Measurements from ENCODE around the gene AFTPH. TPM values are rescaled to one million over a fixed set of nuclear protein-coding genes. Genes with fewer than 3 reads are reported as not detected.
A peak's percentile ranks its signal among the peaks of the same experiment; 100 is the strongest.

Gene AFTPH
- total RNA-seq, 1 experiment from 2014 or later = 18.8 TPM

DNA sequence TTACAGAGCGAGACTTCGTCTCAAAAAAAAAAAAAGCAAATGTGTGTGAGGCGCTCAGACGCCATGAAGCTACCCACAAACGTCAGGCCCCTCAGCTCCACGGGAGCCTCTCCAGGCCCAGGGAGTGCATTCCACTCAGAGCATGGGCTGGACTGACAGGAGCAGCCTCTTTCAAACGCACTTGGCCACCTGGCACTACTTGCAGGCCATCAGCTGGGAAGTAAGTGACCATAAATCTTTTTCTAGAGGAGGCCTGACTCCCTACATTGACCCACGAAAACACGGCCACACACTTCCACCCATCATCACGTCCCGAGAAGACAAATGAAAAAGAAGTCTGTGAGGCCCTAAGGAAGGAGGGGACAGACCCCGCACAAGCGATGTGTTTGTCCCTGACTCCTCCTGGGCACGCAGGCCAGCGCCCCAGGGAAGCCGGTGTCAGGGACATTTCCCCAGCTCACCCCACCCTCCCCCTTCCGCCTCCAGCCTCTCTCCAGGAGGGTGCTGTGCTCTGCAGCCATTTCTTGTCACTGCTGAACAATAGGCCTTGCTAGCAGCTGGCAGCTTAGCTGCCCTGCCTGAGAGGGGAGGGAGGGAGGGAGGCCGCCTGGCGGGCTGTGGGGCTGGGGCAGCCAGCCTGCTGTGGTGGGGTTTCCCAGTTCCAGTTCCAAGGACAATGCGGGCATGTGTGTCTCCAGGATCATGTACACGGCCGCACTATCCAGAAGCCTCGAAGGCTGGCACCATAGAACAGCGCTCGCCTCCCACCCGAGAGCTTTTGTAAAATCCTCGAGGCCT, 103.0 kb downstream of the AFTPH start:
- Histone ChIP-seq H3K9me3 (ENCODE audit: low read depth, low read length, poor library complexity, severe bottlenecking) (no peaks in the 10 kb centered on the region), H3K27ac (ENCODE audit: low read depth, low read length, poor library complexity, severe bottlenecking) (no peak overlapping the region), H3K36me3 (ENCODE audit: insufficient read depth, low read length, poor library complexity, severe bottlenecking) (no peaks in the 10 kb centered on the region), H3K27me3 (replicated peaks; ENCODE audit: insufficient read depth, low read depth, low read length, poor library complexity) (no peaks in the 10 kb centered on the region), H3K4me3 (ENCODE audit: low read depth, low read length, poor library complexity, severe bottlenecking) (no peak overlapping the region), H3K4me1 (ENCODE audit: insufficient read depth, low read length, poor library complexity, severe bottlenecking) (no peaks in the 10 kb centered on the region)
- BruUV-seq (replicated peaks) = no TSS peak
- intact Hi-C loops (cut with micrococcal nuclease; ENCODE audit: unreplicated experiment) = no loop called here
- ChIA-PET CTCF (no interaction called here), POLR2A (ENCODE audit: low non-redundant PET) (interaction anchor here (0.6 kb wide), 1 partner anchor 77 kb away, joined by 3 read pairs; no protein-coding TSS in a partner anchor)
- DNase-seq (ENCODE audit: low spot score) = peak; percentile 21
- TF ChIP-seq CTCF (conservative IDR thresholded peaks at IDR 0.05; ENCODE audit: low read depth, low read length) (no peak), EZH2 (IDR thresholded peaks at IDR 0.05; ENCODE audit: borderline replicate concordance, low read depth, low read length, poor library complexity, severe bottlenecking) (no peak)

- DNase-seq (ENCODE audit: low spot score) = no peak
- H3K36me3 ChIP-seq (ENCODE audit: insufficient read depth, low read length, poor library complexity, severe bottlenecking) = no peaks in the 10 kb centered on the region
- no peak overlapping the region for H3K27ac ChIP-seq (ENCODE audit: low read depth, low read length, poor library complexity, severe bottlenecking)
- TF ChIP-seq EZH2 (IDR thresholded peaks at IDR 0.05; ENCODE audit: borderline replicate concordance, low read depth, low read length, poor library complexity, severe bottlenecking) = no peak
- TF ChIP-seq CTCF (conservative IDR thresholded peaks at IDR 0.05; ENCODE audit: low read depth, low read length) = no peak
- intact Hi-C loops (cut with micrococcal nuclease; ENCODE audit: unreplicated experiment) = no loop called here
- BruUV-seq (replicated peaks) = no TSS peak
- H3K9me3 ChIP-seq (ENCODE audit: low read depth, low read length, poor library complexity, severe bottlenecking) = no peaks in the 10 kb centered on the region
- peaks cover 2% of the 10 kb centered on the region for H3K4me1 ChIP-seq (ENCODE audit: insufficient read depth, low read length, poor library complexity, severe bottlenecking)
- ChIA-PET POLR2A (ENCODE audit: low non-redundant PET) (interaction anchor here (0.6 kb wide), 1 partner anchor 78 kb away, joined by 3 read pairs; no protein-coding TSS in a partner anchor), CTCF (interaction anchor here (0.5 kb wide), 1 partner anchor 12 kb away, joined by 4 read pairs; no protein-coding TSS in a partner anchor)
- no peaks in the 10 kb centered on the region for H3K27me3 ChIP-seq (replicated peaks; ENCODE audit: insufficient read depth, low read depth, low read length, poor library complexity)
- H3K4me3 ChIP-seq (ENCODE audit: low read depth, low read length, poor library complexity, severe bottlenecking) = no peak overlapping the region
Observed at GRCh38 chr2:64627860-64628841, 104.0 kb downstream of the AFTPH start.

DNA sequence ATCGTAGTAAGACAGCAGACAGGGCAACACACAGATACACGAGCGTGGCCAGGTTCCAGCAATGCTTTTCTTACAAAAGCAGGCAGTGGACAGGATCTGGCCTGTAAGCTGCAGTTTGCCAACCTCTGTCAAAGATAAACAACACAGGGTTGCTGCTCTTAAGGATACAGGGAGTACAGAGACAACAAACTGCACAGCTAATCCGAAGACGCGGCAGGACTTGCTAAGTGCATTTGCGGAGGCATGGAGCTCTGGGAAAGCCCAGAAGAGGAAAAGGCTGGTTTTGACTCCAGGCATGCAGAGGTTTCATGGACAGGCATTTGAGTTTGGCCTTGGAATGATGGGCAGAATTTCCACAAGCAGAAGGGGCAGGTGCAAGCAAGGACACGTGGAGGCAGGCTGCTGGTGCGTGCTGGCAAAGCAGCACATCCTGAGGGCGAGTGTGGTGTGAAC, 105.2 kb downstream of the AFTPH start:
- Histone ChIP-seq H3K4me3 (ENCODE audit: low read depth, low read length, poor library complexity, severe bottlenecking) (no peak overlapping the region), H3K27ac (ENCODE audit: low read depth, low read length, poor library complexity, severe bottlenecking) (no peak overlapping the region), H3K4me1 (ENCODE audit: insufficient read depth, low read length, poor library complexity, severe bottlenecking) (peaks cover 7% of the 10 kb centered on the region), H3K27me3 (replicated peaks; ENCODE audit: insufficient read depth, low read depth, low read length, poor library complexity) (no peaks in the 10 kb centered on the region), H3K36me3 (ENCODE audit: insufficient read depth, low read length, poor library complexity, severe bottlenecking) (peaks cover 3% of the 10 kb centered on the region), H3K9me3 (ENCODE audit: low read depth, low read length, poor library complexity, severe bottlenecking) (no peaks in the 10 kb centered on the region)
- no TSS peak for BruUV-seq (replicated peaks)
- intact Hi-C loops (cut with micrococcal nuclease; ENCODE audit: unreplicated experiment) = no loop called here
- ChIA-PET POLR2A (ENCODE audit: low non-redundant PET) (no interaction called here), CTCF (interaction anchor here (0.6 kb wide), 1 partner anchor 298 kb away, joined by 3 read pairs; no protein-coding TSS in a partner anchor)
- no peak for DNase-seq (ENCODE audit: low spot score)
- no peak for TF ChIP-seq EZH2 (IDR thresholded peaks at IDR 0.05; ENCODE audit: borderline replicate concordance, low read depth, low read length, poor library complexity, severe bottlenecking)
- no peak for TF ChIP-seq CTCF (conservative IDR thresholded peaks at IDR 0.05; ENCODE audit: low read depth, low read length)
